Measurements from ENCODE around the gene TOMM5.

GRCh38 chr9:37575921-37576721, 16.3 kb downstream of the TOMM5 start, which contains the start of gene FBXO10:
- no peak for TF ChIP-seq CTCF (IDR thresholded peaks at IDR 0.05)
- TF ChIP-seq POLR2A (IDR thresholded peaks at IDR 0.05), result no peak

Data from lower leg skin (tissue), 3 donors.